ENCODE measurements around the gene RRAS2.

DNA sequence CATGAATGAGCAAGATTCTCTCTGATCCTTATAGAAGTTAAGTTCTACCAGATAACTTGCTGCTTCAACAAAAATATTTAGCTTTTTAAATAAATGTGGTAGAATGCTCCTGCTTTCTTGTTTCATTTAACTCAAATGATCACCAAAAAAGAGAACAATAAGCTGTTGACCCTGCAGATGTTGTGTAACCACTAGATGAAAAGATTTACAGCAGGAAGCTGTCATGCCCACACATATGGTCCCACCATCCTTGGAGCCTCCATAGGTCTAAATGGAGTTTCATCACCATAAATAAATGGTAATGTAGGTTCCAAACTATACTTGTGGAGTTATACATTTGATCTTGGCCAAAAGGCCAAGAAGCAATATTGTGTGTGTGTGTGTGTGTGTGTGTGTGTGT lies 118.8 kb downstream of the RRAS2 start:
- no peak for TF ChIP-seq POLR2A (IDR thresholded peaks at IDR 0.05)
- TF ChIP-seq, protein P1, sequence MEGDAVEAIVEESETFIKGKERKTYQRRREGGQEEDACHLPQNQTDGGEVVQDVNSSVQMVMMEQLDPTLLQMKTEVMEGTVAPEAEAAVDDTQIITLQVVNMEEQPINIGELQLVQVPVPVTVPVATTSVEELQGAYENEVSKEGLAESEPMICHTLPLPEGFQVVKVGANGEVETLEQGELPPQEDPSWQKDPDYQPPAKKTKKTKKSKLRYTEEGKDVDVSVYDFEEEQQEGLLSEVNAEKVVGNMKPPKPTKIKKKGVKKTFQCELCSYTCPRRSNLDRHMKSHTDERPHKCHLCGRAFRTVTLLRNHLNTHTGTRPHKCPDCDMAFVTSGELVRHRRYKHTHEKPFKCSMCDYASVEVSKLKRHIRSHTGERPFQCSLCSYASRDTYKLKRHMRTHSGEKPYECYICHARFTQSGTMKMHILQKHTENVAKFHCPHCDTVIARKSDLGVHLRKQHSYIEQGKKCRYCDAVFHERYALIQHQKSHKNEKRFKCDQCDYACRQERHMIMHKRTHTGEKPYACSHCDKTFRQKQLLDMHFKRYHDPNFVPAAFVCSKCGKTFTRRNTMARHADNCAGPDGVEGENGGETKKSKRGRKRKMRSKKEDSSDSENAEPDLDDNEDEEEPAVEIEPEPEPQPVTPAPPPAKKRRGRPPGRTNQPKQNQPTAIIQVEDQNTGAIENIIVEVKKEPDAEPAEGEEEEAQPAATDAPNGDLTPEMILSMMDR (IDR thresholded peaks at IDR 0.05): no peak

All from Peyer's patch (tissue), 4 donors.